Cardiac fibroblast (primary cell): Measurements from ENCODE around the gene NRXN3.
"Not testable (repeated sequence)": the region's sequence is repeated elsewhere in the genome, so short reads cannot be mapped to it uniquely, and the experiment has no call there.

Experiments used
- DNase-seq, 2 donors: peaks; one replicate each; pipeline versions ENCODE4 v3.0.0 to v3.0.0-alpha.2; 2010; ENCODE audit warnings: low read depth in 2 of 2
- H3K4me3 ChIP-seq, 2 donors: replicated peaks in 1 of 2; 1 replicate in 1 of 2; 2 replicates in 1 of 2; pipeline ENCODE4 v1.5.1; 2011; ENCODE audit warnings: low read depth in 2 of 2, low read length in 2 of 2, mild to moderate bottlenecking in 2 of 2, moderate library complexity in 1 of 2
- CTCF ChIP-seq: IDR thresholded peaks from one replicate; pipeline ENCODE4 v1.5.1; 2011; ENCODE audit warnings: low read depth, mild to moderate bottlenecking, low read length, inconsistent platforms

The NRXN3 gene

GRCh38 chr14:78543433-78543832 lies 373.3 kb downstream of the NRXN3 start:
- DNase-seq, result no peak
- H3K4me3 ChIP-seq, result no peak overlapping the region
- no peak for TF ChIP-seq CTCF

GRCh38 chr14:78561074-78561473 lies 390.9 kb downstream of the NRXN3 start:
- TF ChIP-seq CTCF, result no peak
- DNase-seq, result no peak
- no peak overlapping the region for H3K4me3 ChIP-seq

- H3K4me3 ChIP-seq, result peak overlapping the region; percentile 3 to 41
- peak; percentile 81 for TF ChIP-seq CTCF
Observed at GRCh38 chr14:78566026-78566858, 396.1 kb downstream of the NRXN3 start.

GRCh38 chr14:78566859-78567172 lies 396.6 kb downstream of the NRXN3 start:
- TF ChIP-seq CTCF, result no peak
- no peak for DNase-seq
- H3K4me3 ChIP-seq, result no peak overlapping the region

More at GRCh38 chr14:78566026-78566858, 396.1 kb downstream of the NRXN3 start:
- DNase-seq, result peak; percentile 74

GRCh38 chr14:78567343-78567742 lies 397.2 kb downstream of the NRXN3 start:
- H3K4me3 ChIP-seq, result no peak overlapping the region
- peak in 1 of 2 donors; percentile 1 for DNase-seq
- TF ChIP-seq CTCF, result no peak

GRCh38 chr14:78573736-78574135 lies 403.6 kb downstream of the NRXN3 start:
- DNase-seq, H3K4me3 ChIP-seq: not testable (repeated sequence)

GRCh38 chr14:78576437-78577166 lies 406.4 kb downstream of the NRXN3 start:
- H3K4me3 ChIP-seq, result no peak overlapping the region
- no peak for TF ChIP-seq CTCF
- DNase-seq, result no peak
